Loucy (cell line): ENCODE data around the gene LRRC25.

Experiments
- CTCF ChIP-seq: fragments of 200-600 bp; sonication (generic); conservative IDR thresholded peaks from 2 replicates; pipeline ENCODE4 v1.5.1; 2014; ENCODE audit warnings: mild to moderate bottlenecking, antibody characterized with exemption, low read length
- EZH2phosphoT487 ChIP-seq: fragments of 200-600 bp; IDR thresholded peaks from 2 replicates; pipeline ENCODE4 v1.6.1; 2018; ENCODE audit warnings: antibody characterized with exemption, mild to moderate bottlenecking, moderate library complexity, borderline replicate concordance

- TF ChIP-seq CTCF, result no peak
- no peak for TF ChIP-seq EZH2phosphoT487
Measured at GRCh38 chr19:18442941-18443340, 45.5 kb upstream of the LRRC25 start.
